ENCODE data around the gene CD22. TPM values are rescaled to one million over a fixed set of nuclear protein-coding genes. Genes with fewer than 3 reads are reported as not detected.

The CD22 gene
- total and polyA plus RNA-seq, 8 donors = 5.2 to 63.2 (median 12.0) TPM

DNA sequence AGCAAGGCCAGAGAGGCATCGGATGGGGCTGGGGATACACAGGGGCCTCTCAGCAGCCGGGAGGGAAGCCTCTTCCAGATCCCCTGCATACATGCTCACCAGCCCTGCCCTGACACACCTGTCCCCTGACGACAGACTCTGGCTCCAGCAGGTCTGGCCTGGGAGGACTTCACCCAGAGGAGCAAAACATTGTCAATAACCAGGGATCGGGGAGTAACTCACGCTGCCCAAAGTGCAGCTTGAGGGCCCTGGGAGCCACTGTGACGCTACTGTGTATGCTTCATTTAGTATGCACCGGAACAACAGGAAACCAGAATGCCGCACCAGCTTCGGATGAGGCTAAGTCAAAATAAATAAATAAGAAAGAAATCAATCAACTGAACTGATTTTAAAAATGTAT is 12.4 kb upstream of the CD22 start:
- TF ChIP-seq, protein P1, sequence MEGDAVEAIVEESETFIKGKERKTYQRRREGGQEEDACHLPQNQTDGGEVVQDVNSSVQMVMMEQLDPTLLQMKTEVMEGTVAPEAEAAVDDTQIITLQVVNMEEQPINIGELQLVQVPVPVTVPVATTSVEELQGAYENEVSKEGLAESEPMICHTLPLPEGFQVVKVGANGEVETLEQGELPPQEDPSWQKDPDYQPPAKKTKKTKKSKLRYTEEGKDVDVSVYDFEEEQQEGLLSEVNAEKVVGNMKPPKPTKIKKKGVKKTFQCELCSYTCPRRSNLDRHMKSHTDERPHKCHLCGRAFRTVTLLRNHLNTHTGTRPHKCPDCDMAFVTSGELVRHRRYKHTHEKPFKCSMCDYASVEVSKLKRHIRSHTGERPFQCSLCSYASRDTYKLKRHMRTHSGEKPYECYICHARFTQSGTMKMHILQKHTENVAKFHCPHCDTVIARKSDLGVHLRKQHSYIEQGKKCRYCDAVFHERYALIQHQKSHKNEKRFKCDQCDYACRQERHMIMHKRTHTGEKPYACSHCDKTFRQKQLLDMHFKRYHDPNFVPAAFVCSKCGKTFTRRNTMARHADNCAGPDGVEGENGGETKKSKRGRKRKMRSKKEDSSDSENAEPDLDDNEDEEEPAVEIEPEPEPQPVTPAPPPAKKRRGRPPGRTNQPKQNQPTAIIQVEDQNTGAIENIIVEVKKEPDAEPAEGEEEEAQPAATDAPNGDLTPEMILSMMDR (IDR thresholded peaks at IDR 0.05) = no peak
- Histone ChIP-seq H3K27me3 (peaks cover 0 to 9% of the 10 kb centered on the region in 2 donors), H3K36me3 (no peaks in the 10 kb centered on the region), H3K27ac (no peak overlapping the region), H3K4me3 (no peak overlapping the region), H3K4me1 (peaks cover 0 to 51% of the 10 kb centered on the region in 2 donors), H3K9me3 (no peaks in the 10 kb centered on the region)
- ATAC-seq (no peak), DNase-seq (peak in 1 of 4 donors; percentile 33)
- intact Hi-C loops (cut with DNase I) = no loop called here

DNA sequence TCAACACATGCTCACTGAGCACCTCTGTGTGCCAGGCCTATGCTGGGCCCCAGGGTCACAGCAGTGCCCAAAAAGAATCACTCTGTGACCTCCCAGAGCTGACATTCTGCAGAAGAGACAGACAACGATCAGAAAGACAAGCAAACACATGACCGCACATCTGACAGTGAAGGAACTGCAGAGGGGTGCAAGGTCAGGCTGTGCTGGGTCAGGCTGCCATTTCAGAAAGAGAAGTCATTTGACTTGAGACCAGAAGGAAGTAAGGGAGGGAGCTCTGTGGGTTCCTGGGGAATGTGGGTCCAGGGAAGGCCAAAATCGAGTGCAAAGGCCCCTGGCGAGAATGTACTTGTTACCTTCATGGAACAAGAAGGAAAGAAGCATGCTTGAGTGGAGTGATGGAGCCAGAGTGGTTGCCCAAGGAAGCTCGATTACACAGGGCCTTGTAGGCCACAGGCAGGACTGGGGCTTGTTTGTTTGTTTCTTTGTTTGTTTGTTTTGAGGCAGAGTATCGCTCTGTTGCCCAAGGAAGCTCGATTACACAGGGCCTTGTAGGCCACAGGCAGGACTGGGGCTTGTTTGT is 11.4 kb upstream of the CD22 start:
- peaks cover 0 to 9% of the 10 kb centered on the region in 2 donors for H3K27me3 ChIP-seq
- TF ChIP-seq, protein P1 (IDR thresholded peaks at IDR 0.05) = no peak

DNA sequence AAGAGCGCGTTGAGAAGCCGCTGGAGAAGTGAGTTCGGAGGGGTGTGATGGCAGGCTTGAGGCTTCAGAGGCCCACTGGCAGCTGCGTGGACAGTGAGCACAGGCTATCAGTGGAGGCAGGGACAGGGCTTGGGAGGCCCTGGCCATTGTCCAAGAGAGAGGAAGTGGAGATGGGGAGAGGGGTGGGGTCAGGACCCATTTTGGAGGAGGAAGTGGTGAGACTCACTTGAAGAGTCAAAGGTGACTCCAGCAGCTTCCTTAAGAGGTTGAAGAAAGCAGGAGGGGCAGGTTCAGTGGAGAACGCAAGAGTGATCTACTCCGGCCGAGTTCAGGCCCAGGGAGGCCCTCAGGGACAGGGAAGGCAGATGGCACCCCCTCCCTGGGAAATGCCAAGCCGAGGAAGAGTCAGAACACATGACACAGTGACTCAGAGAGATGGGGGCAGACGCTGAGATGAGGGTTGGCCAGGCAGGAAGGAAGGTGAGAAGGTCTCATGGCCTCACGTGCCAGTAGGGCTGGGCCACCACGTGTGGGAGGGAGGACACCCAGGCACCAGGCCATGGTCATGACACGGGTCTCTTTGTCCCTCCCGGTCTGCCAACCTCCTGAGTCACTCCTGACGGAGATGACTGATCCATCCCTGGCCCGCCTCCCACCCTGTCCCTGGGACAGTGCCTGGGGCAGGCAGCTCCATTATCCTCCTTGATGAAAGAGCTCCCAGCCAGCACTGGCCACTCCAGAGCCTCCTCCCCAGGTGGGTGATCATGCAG is 10.1 kb upstream of the CD22 start:
- Histone ChIP-seq H3K4me3 (no peak overlapping the region), H3K4me1 (peaks cover 0 to 54% of the 10 kb centered on the region in 2 donors), H3K9me3 (peaks cover 0 to 6% of the 10 kb centered on the region in 2 donors), H3K27ac (peak overlapping the region; percentile 44 to 83), H3K36me3 (no peaks in the 10 kb centered on the region), H3K27me3 (peaks cover 0 to 3% of the 10 kb centered on the region in 2 donors)
- peak; percentile 77 for ATAC-seq
- peak in 2 of 4 donors; percentile 88 for DNase-seq
- TF ChIP-seq, protein P1 (IDR thresholded peaks at IDR 0.05) = no peak
- intact Hi-C loops (cut with DNase I) = no loop called here

More for the DNA sequence above, 11.4 kb upstream of the CD22 start:
- Histone ChIP-seq H3K36me3 (no peaks in the 10 kb centered on the region), H3K4me3 (no peak overlapping the region), H3K4me1 (peaks cover 0 to 51% of the 10 kb centered on the region in 2 donors), H3K27ac (peak overlapping the region; percentile 39 to 83), H3K9me3 (peaks cover 0 to 6% of the 10 kb centered on the region in 2 donors)
- DNase-seq (peak in 2 of 4 donors; percentile 45 to 67), ATAC-seq (peak; percentile 40)
- intact Hi-C loops (cut with DNase I) = no loop called here

DNA sequence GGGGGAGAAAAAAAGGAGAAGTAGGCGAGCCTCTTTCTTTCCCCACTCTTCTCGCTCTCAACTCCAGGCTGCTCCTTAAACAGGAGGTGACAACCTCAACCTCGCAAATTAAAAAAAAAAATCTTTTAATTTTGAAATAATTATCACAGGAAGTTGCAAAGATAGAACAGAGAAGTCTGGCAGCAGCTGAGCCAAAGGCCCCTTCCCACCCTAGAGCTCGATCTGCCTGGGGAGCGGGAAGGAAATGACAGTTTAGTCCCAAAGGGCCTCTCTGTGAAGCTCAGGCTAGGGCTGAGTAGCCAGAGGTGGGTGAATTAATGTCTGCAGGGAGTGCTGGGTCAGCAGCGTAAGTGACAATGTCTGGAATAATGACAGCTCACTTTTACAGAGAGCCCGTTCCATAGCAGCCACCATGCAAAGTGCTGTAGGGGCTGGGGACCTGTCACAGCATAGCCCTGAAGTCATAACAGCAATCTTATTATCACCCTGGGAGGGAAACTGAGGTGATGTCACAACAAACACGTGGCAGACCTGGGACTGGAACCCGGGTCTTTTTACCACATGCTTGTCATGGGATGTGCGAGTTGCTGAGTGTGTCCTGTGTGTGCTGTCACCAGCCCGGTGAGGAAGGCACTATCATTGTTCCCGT is 8.8 kb upstream of the CD22 start:
- peak in 2 of 4 donors; percentile 44 to 51 for DNase-seq
- Histone ChIP-seq H3K27ac (peak overlapping the region in 1 of 2 donors; percentile 83), H3K36me3 (no peaks in the 10 kb centered on the region), H3K27me3 (no peaks in the 10 kb centered on the region), H3K4me1 (peaks cover 0 to 61% of the 10 kb centered on the region in 2 donors), H3K9me3 (peaks cover 0 to 6% of the 10 kb centered on the region in 2 donors), H3K4me3 (no peak overlapping the region)
- TF ChIP-seq, protein P1 (IDR thresholded peaks at IDR 0.05) = no peak
- intact Hi-C loops (cut with DNase I) = no loop called here
- no peak for ATAC-seq

DNA sequence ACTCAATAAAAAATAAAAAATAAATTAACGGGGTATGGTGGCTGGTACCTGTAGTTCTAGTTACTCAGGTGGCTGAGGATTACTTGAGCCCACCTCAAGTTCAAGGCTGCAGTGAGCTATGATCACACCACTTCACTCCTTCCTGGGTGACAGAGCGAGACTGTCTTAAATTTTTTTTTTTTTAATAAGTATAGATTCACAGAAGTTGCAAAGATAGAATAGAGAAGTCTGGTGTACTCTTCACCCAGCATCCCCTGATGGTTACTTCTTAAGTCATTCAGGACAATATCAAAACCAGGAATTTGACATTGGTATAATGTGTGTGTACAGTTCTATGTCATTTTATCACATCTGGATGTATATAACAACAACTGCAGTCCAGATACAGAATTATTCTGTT is 7.7 kb upstream of the CD22 start:
- no peaks in the 10 kb centered on the region for H3K36me3 ChIP-seq
- peaks cover 0 to 6% of the 10 kb centered on the region in 2 donors for H3K9me3 ChIP-seq
- ATAC-seq (no peak), DNase-seq (no peak)
- H3K27ac ChIP-seq = no peak overlapping the region
- intact Hi-C loops (cut with DNase I) = no loop called here
- no peaks in the 10 kb centered on the region for H3K27me3 ChIP-seq
- H3K4me3 ChIP-seq = no peak overlapping the region
- peaks cover 0 to 61% of the 10 kb centered on the region in 2 donors for H3K4me1 ChIP-seq
- TF ChIP-seq, protein P1 (IDR thresholded peaks at IDR 0.05) = no peak
